OCI-LY7 (cell line): ENCODE measurements around the gene SLC9A7.

ENCODE experiments used
- EZH2phosphoT487 ChIP-seq: fragments of 200-600 bp; sonication (generic); IDR thresholded peaks from 2 replicates; pipeline ENCODE4 v1.6.1; 2018; ENCODE audit warnings: low read depth, borderline replicate concordance, mild to moderate bottlenecking, mixed run types, antibody characterized with exemption, low read length, moderate library complexity, mixed read lengths
- TF ChIP-seq, protein P1 (sequence below): fragments of 200-600 bp; sonication (generic); conservative IDR thresholded peaks from 2 replicates; pipeline ENCODE4 v1.5.1; 2014; ENCODE audit warnings: mild to moderate bottlenecking, antibody characterized with exemption, low read length, moderate library complexity, mixed read lengths

DNA sequence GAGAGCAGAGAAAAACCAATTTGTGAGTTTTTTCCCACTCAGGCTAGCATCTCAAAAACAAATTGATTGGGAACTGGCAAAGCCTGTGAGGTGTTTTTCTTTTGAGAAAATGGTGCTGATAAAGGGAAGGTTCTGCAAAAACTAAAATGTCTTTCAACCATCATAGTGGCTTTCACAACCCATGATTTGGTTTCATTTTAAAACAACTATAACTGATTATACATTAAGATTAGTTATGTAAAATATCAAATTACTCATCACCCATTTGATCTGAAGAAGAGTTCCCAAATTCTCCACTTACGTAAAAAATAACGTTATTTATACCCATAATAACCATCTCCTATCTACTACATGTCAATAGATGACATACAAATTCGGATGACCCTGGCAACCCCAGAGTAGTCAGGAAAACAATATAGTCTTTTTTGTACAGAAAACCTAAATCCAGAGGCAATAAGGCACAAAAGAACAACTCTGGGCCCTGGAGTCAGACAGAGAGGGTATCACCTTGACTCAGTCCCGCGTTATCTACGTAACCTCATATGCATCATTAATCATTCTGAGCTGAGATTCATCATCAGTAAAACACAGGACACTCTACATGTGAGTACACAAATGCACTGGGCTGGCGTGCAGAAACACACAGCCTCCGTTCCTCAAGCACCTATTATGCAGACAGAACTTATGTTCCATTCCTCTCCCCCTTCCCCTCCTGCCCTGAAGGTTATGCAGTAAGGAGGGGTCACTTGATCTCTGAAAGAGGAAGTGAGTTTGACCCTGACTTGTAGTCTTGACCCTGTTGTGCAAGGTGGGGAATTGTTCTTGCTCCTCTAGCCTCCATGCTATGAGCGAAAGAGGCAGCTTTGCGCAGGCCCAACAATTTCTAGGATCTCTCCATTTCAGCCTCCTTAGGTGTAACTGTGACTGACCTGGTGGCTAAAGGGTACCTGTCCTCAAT, 82.2 kb downstream of the SLC9A7 start:
- TF ChIP-seq, protein P1, sequence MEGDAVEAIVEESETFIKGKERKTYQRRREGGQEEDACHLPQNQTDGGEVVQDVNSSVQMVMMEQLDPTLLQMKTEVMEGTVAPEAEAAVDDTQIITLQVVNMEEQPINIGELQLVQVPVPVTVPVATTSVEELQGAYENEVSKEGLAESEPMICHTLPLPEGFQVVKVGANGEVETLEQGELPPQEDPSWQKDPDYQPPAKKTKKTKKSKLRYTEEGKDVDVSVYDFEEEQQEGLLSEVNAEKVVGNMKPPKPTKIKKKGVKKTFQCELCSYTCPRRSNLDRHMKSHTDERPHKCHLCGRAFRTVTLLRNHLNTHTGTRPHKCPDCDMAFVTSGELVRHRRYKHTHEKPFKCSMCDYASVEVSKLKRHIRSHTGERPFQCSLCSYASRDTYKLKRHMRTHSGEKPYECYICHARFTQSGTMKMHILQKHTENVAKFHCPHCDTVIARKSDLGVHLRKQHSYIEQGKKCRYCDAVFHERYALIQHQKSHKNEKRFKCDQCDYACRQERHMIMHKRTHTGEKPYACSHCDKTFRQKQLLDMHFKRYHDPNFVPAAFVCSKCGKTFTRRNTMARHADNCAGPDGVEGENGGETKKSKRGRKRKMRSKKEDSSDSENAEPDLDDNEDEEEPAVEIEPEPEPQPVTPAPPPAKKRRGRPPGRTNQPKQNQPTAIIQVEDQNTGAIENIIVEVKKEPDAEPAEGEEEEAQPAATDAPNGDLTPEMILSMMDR = no peak
- TF ChIP-seq EZH2phosphoT487 = no peak
